Ovary (tissue), 9 donors: Measurements from ENCODE around the gene EMILIN3. TPM values are rescaled to one million over a fixed set of nuclear protein-coding genes. Genes with fewer than 3 reads are reported as not detected.

Experiments used
- DNase-seq, 5 donors: peaks; one replicate each; pipeline ENCODE4 v3.0.0-alpha.2; 2019 to 2020
- H3K27ac ChIP-seq, 2 donors: fragments of 200-600 bp; one replicate each; pipeline versions ENCODE4 v1.5.1 to v1.8.0; 2019 to 2022
- H3K27me3 ChIP-seq: fragments of 200-600 bp; one replicate; pipeline ENCODE4 v1.8.0; 2022
- H3K36me3 ChIP-seq: fragments of 200-600 bp; sonication (generic); one replicate; pipeline ENCODE4 v1.5.1; 2019
- H3K4me1 ChIP-seq: one replicate; pipeline ENCODE4 v1.8.1; 2013; ENCODE audit warnings: mild to moderate bottlenecking, moderate library complexity; ENCODE audit not compliant: insufficient read depth
- H3K4me3 ChIP-seq: fragments of 200-600 bp; sonication (generic); one replicate; pipeline ENCODE4 v1.5.1; 2017
- H3K9me3 ChIP-seq, 2 donors: fragments of 200-600 bp in 1 of 2; sonication (generic) in 1 of 2; one replicate each; pipeline versions ENCODE4 v1.5.1 to v1.8.1; 2013 to 2019; ENCODE audit warnings: mild to moderate bottlenecking in 1 of 2, moderate library complexity in 1 of 2
- EP300 ChIP-seq: sonication (generic); formaldehyde crosslinking; IDR thresholded peaks from one replicate; pipeline ENCODE4 v1.6.1; 2017; ENCODE audit warnings: antibody characterized with exemption
- POLR2A ChIP-seq: fragments of 450-650 bp; IDR thresholded peaks from one replicate; pipeline ENCODE4 v1.6.1; 2017; ENCODE audit warnings: antibody characterized with exemption, mild to moderate bottlenecking, moderate library complexity
- WGBS, 3 donors: extraction: QIAGEN DNeasy Blood & Tissue Kit in 1 of 3; methylation state at CpG; one replicate each; pipeline versions ENCODE4 v1.1.5 to v1.1.7; 2013 to 2017; 5-methylcytosine and 5-hydroxymethylcytosine counted together
- intact Hi-C, 4 donors: fragments of 100-400 bp; cut with DNase I; formaldehyde crosslinking; loops; one replicate each; pipeline versions ENCODE4 v1.11.0 to v1.15.1; 2022 to 2023
- polyA plus RNA-seq, 2 donors: library from polyadenylated mRNA; stranded (reverse); fragments of 200-250 nt in 1 of 2; fragments of 350-450 nt in 1 of 2; fragmentation: Illumina TruSeq in 1 of 2; extraction: RNeasy Lipid Tissue Mini Kit (QIAGEN cat#74804) in 1 of 2; gene quantifications; one replicate each; pipeline ENCODE4 v1.2.3, GENCODE V29; 2013 to 2014
- total RNA-seq, 7 donors: library from RNA; depleted of rRNA in 2 of 7; stranded (reverse); fragments of >200 nt in 2 of 7; fragmentation: NEBNext Ultra II Directional in 3 of 7; extraction: Animal tissue kit (Norgen Biotek cat#: 25700) in 3 of 7; gene quantifications; one replicate each; pipeline versions ENCODE4 v1.1.0 to v1.2.4, GENCODE V29; 2016 to 2023
- TF ChIP-seq, protein P1 (sequence below), 3 donors: fragments of 450-650 bp in 2 of 3; fragments of 200-600 bp in 1 of 3; IDR thresholded peaks; one replicate each; pipeline versions ENCODE4 v1.5.1 to v1.8.0; 2016 to 2022; ENCODE audit warnings: antibody characterized with exemption in 3 of 3, mild to moderate bottlenecking in 1 of 3
- donor health status: DM: no; HTN: no; CAD: no; lungs with moderate emphysema.
- donor health status: DM: no; HTN: no; CAD: no.
- donor health status: Bipolar disorder and iron deficiency.
- donor health status: DM: yes; HTN: yes; CAD: no.
- donor health status: DM: no; HTN: no; CAD: no.
- donor health status: DM: yes; HTN: yes; CAD: no.

Gene EMILIN3
- total and polyA plus RNA-seq, 9 donors = 1.5 to 33.5 (median 7.0) TPM

DNA sequence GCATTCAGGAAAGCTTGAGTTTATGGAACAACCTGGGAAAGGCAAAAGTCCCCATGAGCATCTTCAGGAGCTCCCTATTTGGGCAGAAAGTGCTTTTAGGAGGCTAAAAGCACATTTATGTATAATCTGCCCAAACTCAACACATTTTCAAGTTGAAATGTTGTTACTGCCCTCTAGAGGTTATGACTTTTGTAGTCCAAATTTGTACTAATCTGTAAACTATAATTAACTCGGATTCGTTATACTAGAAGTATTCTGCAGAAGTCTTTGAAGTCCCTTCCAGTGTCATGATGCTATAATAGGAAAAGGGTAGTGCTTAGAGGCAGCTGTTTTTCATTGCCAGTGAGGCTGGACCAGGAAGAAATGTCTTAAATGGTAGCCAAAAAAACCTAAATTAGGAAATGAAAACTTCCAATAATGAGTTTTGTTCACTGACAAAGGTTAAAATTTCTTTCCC lies 44.8 kb upstream of the EMILIN3 start:
- WGBS, 3 donors = 1 to 4% (median 3%) methylated on average over 2 of the region's 2 CpGs
- TF ChIP-seq, protein P1, sequence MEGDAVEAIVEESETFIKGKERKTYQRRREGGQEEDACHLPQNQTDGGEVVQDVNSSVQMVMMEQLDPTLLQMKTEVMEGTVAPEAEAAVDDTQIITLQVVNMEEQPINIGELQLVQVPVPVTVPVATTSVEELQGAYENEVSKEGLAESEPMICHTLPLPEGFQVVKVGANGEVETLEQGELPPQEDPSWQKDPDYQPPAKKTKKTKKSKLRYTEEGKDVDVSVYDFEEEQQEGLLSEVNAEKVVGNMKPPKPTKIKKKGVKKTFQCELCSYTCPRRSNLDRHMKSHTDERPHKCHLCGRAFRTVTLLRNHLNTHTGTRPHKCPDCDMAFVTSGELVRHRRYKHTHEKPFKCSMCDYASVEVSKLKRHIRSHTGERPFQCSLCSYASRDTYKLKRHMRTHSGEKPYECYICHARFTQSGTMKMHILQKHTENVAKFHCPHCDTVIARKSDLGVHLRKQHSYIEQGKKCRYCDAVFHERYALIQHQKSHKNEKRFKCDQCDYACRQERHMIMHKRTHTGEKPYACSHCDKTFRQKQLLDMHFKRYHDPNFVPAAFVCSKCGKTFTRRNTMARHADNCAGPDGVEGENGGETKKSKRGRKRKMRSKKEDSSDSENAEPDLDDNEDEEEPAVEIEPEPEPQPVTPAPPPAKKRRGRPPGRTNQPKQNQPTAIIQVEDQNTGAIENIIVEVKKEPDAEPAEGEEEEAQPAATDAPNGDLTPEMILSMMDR (IDR thresholded peaks at IDR 0.05) = peak; percentile 15 to 48 (median 25)
- TF ChIP-seq POLR2A = no peak
- TF ChIP-seq EP300 = no peak
- intact Hi-C loops = loop anchor here in 2 of 4 donors (5.0 to 10.0 kb wide), 2 partner anchors 69 to 437 kb away; partner anchors contain the start of gene LPIN3 (in 1 of the 2)
- no peak overlapping the region for H3K4me3 ChIP-seq
- no peak for DNase-seq
- H3K27me3 ChIP-seq = no peaks in the 10 kb centered on the region
- peaks cover 3% of the 10 kb centered on the region for H3K36me3 ChIP-seq
- H3K27ac ChIP-seq = no peak overlapping the region
- no peaks in the 10 kb centered on the region for H3K9me3 ChIP-seq
- no peaks in the 10 kb centered on the region for H3K4me1 ChIP-seq

GRCh38 chr20:41408986-41409385 lies 42.4 kb upstream of the EMILIN3 start:
- TF ChIP-seq EP300 (no peak), POLR2A (no peak)
- TF ChIP-seq, protein P1 (IDR thresholded peaks at IDR 0.05) = no peak
- peak in 1 of 5 donors; percentile 34 for DNase-seq
- intact Hi-C loops = loop anchor here in 3 of 4 donors (1.0 to 10.0 kb wide), 4 partner anchors 62 to 244 kb away; partner anchors contain the start of gene LPIN3 (in 1 of the 3)
- H3K4me3 ChIP-seq = no peak overlapping the region
- H3K36me3 ChIP-seq = peaks cover 3% of the 10 kb centered on the region
- no peaks in the 10 kb centered on the region for H3K9me3 ChIP-seq
- no peaks in the 10 kb centered on the region for H3K4me1 ChIP-seq
- 28 to 47% (median 35%) methylated on average over 9 of the region's 9 CpGs for WGBS, 3 donors
- H3K27ac ChIP-seq = no peak overlapping the region
- H3K27me3 ChIP-seq = no peaks in the 10 kb centered on the region

- DNase-seq = no peak
- Histone ChIP-seq H3K4me3 (no peak overlapping the region), H3K9me3 (no peaks in the 10 kb centered on the region), H3K27ac (no peak overlapping the region), H3K4me1 (no peaks in the 10 kb centered on the region), H3K36me3 (peaks cover 3% of the 10 kb centered on the region), H3K27me3 (no peaks in the 10 kb centered on the region)
- TF ChIP-seq EP300 (no peak), POLR2A (no peak)
- TF ChIP-seq, protein P1 (IDR thresholded peaks at IDR 0.05) = no peak
- intact Hi-C loops = loop anchor here in 3 of 4 donors (5.0 to 10.0 kb wide), 3 partner anchors 61 to 243 kb away; partner anchors contain the start of gene LPIN3 (in 1 of the 3)
- 80 to 87% (median 81%) methylated on average over 5 of the region's 5 CpGs for WGBS, 3 donors
Measured at GRCh38 chr20:41408156-41408794, 41.7 kb upstream of the EMILIN3 start.

GRCh38 chr20:41407607-41408006 lies 41.0 kb upstream of the EMILIN3 start:
- no peaks in the 10 kb centered on the region for H3K4me1 ChIP-seq
- DNase-seq = no peak
- 74 to 76% (median 75%) methylated on average over 10 of the region's 10 CpGs for whole genome bisulfite sequencing, 3 donors
- TF ChIP-seq, protein P1 (IDR thresholded peaks at IDR 0.05) = no peak
- TF ChIP-seq POLR2A (no peak), EP300 (no peak)
- no peaks in the 10 kb centered on the region for H3K27me3 ChIP-seq
- H3K27ac ChIP-seq = no peak overlapping the region
- intact Hi-C loops = loop anchor here in 3 of 4 donors (5.0 to 10.0 kb wide), 3 partner anchors 60 to 243 kb away; partner anchors contain the start of gene LPIN3 (in 1 of the 3)
- H3K9me3 ChIP-seq = no peaks in the 10 kb centered on the region
- peaks cover 3% of the 10 kb centered on the region for H3K36me3 ChIP-seq
- no peak overlapping the region for H3K4me3 ChIP-seq
